ENCODE measurements around the gene FAM98B. TPM values are rescaled to one million over a fixed set of nuclear protein-coding genes. Genes with fewer than 3 reads are reported as not detected.

Gene FAM98B
- total RNA-seq, 6 donors from 2014 or later: 2.2 to 30.4 (median 15.8) TPM

DNA sequence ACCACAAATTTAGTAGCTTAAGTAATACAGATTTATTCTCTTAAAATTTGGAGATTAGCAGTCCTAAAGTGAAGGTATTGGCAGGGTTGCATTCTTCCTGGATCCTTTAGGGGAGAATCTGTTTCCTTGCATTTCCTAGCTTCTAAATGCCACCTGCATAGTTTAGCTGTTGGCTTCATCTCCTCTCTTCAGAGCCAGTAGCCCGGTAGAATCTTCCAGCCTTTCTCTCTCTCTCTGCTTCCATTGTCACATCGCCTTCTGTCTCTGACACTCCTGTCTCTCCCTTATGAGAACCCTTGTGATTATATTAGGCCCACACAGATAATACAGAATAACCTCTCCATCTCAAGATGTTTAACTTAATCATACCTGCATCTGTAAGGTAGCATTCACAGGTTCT is 21.4 kb downstream of the FAM98B start:
- Histone ChIP-seq H3K36me3 (peaks cover 0 to 48% (median 10%) of the 10 kb centered on the region in 4 donors), H3K4me1 (no peaks in the 10 kb centered on the region), H3K27me3 (no peaks in the 10 kb centered on the region), H3K27ac (no peak overlapping the region), H3K9me3 (no peaks in the 10 kb centered on the region), H3K4me3 (no peak overlapping the region)
- TF ChIP-seq POLR2AphosphoS5 (IDR thresholded peaks at IDR 0.05) (no peak), EP300 (IDR thresholded peaks at IDR 0.05) (no peak), CTCF (IDR thresholded peaks at IDR 0.05) (no peak), POLR2A (IDR thresholded peaks at IDR 0.05) (no peak)
- 94 to 97% methylated on average over 2 of the region's 2 CpGs for WGBS, 2 donors
- ATAC-seq (ENCODE audit: low FRiP score in 2 of 2) (no peak), DNase-seq (no peak)

- DNase-seq: no peak
- Histone ChIP-seq H3K9me3 (no peaks in the 10 kb centered on the region), H3K36me3 (peaks cover 0 to 49% (median 10%) of the 10 kb centered on the region in 4 donors), H3K4me3 (no peak overlapping the region), H3K4me1 (no peaks in the 10 kb centered on the region), H3K27ac (no peak overlapping the region), H3K27me3 (no peaks in the 10 kb centered on the region)
- TF ChIP-seq EP300 (IDR thresholded peaks at IDR 0.05) (no peak), CTCF (IDR thresholded peaks at IDR 0.05) (no peak), POLR2A (IDR thresholded peaks at IDR 0.05) (no peak)
- whole genome bisulfite sequencing, 2 donors: 92 to 96% methylated on average over 1 of the region's 1 CpG
- ATAC-seq (ENCODE audit: low FRiP score in 2 of 2): no peak
These were observed 22.2 kb downstream of the FAM98B start for GRCh38 chr15:38476120-38476519.

GRCh38 chr15:38477637-38478036 is 23.7 kb downstream of the FAM98B start:
- Histone ChIP-seq H3K27ac (no peak overlapping the region), H3K4me1 (no peaks in the 10 kb centered on the region), H3K36me3 (peaks cover 0 to 62% (median 10%) of the 10 kb centered on the region in 4 donors), H3K4me3 (no peak overlapping the region), H3K27me3 (no peaks in the 10 kb centered on the region), H3K9me3 (no peaks in the 10 kb centered on the region)
- ATAC-seq (ENCODE audit: low FRiP score in 2 of 2) (no peak), DNase-seq (no peak)
- 84 to 86% methylated on average over 4 of the region's 4 CpGs for WGBS, 2 donors
- no peak for TF ChIP-seq EP300 (IDR thresholded peaks at IDR 0.05)
- TF ChIP-seq CTCF (IDR thresholded peaks at IDR 0.05): no peak
- no peak for TF ChIP-seq POLR2AphosphoS5 (IDR thresholded peaks at IDR 0.05)
- no peak for TF ChIP-seq POLR2A (IDR thresholded peaks at IDR 0.05)

- no peaks in the 10 kb centered on the region for H3K9me3 ChIP-seq
- TF ChIP-seq POLR2AphosphoS5 (IDR thresholded peaks at IDR 0.05): no peak
- no peak for TF ChIP-seq CTCF (IDR thresholded peaks at IDR 0.05)
- TF ChIP-seq EP300 (IDR thresholded peaks at IDR 0.05): no peak
- no peak for TF ChIP-seq POLR2A (IDR thresholded peaks at IDR 0.05)
- DNase-seq: no peak
- no peaks in the 10 kb centered on the region for H3K4me1 ChIP-seq
- ATAC-seq (ENCODE audit: low FRiP score in 2 of 2): no peak
- no peak overlapping the region for H3K4me3 ChIP-seq
- no peaks in the 10 kb centered on the region for H3K27me3 ChIP-seq
- no peak overlapping the region for H3K27ac ChIP-seq
- H3K36me3 ChIP-seq: peaks cover 0 to 58% (median 10%) of the 10 kb centered on the region in 4 donors
These were observed 25.3 kb downstream of the FAM98B start for GRCh38 chr15:38479266-38479665.

GRCh38 chr15:38479756-38480155 is 25.8 kb downstream of the FAM98B start:
- Histone ChIP-seq H3K36me3 (peaks cover 0 to 53% (median 9%) of the 10 kb centered on the region in 4 donors), H3K27ac (no peak overlapping the region), H3K9me3 (no peaks in the 10 kb centered on the region), H3K4me1 (no peaks in the 10 kb centered on the region), H3K4me3 (no peak overlapping the region), H3K27me3 (no peaks in the 10 kb centered on the region)
- DNase-seq (no peak), ATAC-seq (ENCODE audit: low FRiP score in 2 of 2) (no peak)
- WGBS, 2 donors: 91 to 100% methylated on average over 1 of the region's 1 CpG
- no peak for TF ChIP-seq CTCF (IDR thresholded peaks at IDR 0.05)
- TF ChIP-seq POLR2A (IDR thresholded peaks at IDR 0.05): no peak
- TF ChIP-seq EP300 (IDR thresholded peaks at IDR 0.05): no peak
- no peak for TF ChIP-seq POLR2AphosphoS5 (IDR thresholded peaks at IDR 0.05)
